ENCODE data around the gene PEX14. TPM values are rescaled to one million over a fixed set of nuclear protein-coding genes. Genes with fewer than 3 reads are reported as not detected.
"Not testable (repeated sequence)": the region's sequence is repeated elsewhere in the genome, so short reads cannot be mapped to it uniquely, and the experiment has no call there.

PEX14 gene
- total RNA-seq, 4 donors from 2014 or later, result 16.3 to 29.7 (median 26.2) TPM

GRCh38 chr1:10456048-10456447 is 18.7 kb upstream of the PEX14 start:
- Histone ChIP-seq H3K27me3 (no peaks in the 10 kb centered on the region), H3K36me3 (peaks cover 0 to 2% (median 0%) of the 10 kb centered on the region in 3 donors), H3K4me3 (no peak overlapping the region), H3K4me1 (peaks cover 0 to 4% (median 0%) of the 10 kb centered on the region in 4 donors), H3K9me3 (no peaks in the 10 kb centered on the region), H3K27ac (no peak overlapping the region)
- no peak for DNase-seq
- TF ChIP-seq POLR2A (IDR thresholded peaks at IDR 0.05), result no peak
- TF ChIP-seq, protein P1, sequence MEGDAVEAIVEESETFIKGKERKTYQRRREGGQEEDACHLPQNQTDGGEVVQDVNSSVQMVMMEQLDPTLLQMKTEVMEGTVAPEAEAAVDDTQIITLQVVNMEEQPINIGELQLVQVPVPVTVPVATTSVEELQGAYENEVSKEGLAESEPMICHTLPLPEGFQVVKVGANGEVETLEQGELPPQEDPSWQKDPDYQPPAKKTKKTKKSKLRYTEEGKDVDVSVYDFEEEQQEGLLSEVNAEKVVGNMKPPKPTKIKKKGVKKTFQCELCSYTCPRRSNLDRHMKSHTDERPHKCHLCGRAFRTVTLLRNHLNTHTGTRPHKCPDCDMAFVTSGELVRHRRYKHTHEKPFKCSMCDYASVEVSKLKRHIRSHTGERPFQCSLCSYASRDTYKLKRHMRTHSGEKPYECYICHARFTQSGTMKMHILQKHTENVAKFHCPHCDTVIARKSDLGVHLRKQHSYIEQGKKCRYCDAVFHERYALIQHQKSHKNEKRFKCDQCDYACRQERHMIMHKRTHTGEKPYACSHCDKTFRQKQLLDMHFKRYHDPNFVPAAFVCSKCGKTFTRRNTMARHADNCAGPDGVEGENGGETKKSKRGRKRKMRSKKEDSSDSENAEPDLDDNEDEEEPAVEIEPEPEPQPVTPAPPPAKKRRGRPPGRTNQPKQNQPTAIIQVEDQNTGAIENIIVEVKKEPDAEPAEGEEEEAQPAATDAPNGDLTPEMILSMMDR (IDR thresholded peaks at IDR 0.05), result no peak

DNA sequence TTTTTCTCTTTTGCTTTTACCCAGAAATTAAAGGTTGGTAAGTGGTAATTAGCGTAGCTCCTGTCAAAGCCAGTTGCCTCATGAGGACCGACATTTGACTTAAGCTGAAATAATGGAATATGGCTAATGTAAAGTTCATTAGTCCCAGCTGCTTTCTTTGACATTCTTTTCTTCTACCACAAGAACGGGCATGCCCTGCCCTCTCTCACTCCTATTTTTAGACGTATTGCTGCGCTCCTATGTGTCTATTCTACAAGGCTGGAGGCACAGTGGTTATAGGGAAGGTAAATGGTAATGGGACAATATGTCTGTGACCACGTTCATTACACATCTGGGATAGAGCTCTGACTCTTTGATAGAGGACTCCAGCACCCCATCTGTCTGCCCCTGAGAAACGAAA is 18.1 kb upstream of the PEX14 start:
- no peak overlapping the region for H3K27ac ChIP-seq
- H3K9me3 ChIP-seq, result no peaks in the 10 kb centered on the region
- H3K4me3 ChIP-seq, result no peak overlapping the region
- DNase-seq, result no peak
- no peak for TF ChIP-seq POLR2A (IDR thresholded peaks at IDR 0.05)
- TF ChIP-seq, protein P1 (IDR thresholded peaks at IDR 0.05), result no peak
- H3K4me1 ChIP-seq, result no peaks in the 10 kb centered on the region
- no peaks in the 10 kb centered on the region for H3K27me3 ChIP-seq
- H3K36me3 ChIP-seq, result peaks cover 0 to 8% (median 0%) of the 10 kb centered on the region in 3 donors

DNA sequence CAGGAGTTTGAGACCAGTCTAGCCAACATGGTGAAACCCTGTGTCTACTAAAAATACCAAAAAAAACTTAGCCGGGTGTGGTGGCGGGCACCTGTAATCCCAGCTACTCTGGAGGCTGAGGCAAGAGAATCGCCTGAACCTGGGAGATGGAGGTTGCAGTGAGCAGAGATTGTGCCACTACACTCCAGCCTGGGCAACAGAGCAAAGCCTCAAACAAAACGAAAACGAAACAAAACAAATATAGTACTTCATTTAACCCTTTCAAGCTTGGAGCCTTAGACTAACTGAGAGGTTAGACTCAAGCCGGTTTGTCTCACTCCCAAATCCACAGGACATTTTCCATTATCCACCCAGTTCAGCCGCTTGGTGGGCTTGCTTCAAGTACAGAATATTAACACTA is 17.3 kb upstream of the PEX14 start:
- not testable (repeated sequence) for H3K9me3 ChIP-seq, DNase-seq, H3K4me3 ChIP-seq, H3K27me3 ChIP-seq, H3K4me1 ChIP-seq, H3K27ac ChIP-seq
- H3K36me3 ChIP-seq, result peaks cover 0 to 16% (median 0%) of the 10 kb centered on the region in 3 donors

DNA sequence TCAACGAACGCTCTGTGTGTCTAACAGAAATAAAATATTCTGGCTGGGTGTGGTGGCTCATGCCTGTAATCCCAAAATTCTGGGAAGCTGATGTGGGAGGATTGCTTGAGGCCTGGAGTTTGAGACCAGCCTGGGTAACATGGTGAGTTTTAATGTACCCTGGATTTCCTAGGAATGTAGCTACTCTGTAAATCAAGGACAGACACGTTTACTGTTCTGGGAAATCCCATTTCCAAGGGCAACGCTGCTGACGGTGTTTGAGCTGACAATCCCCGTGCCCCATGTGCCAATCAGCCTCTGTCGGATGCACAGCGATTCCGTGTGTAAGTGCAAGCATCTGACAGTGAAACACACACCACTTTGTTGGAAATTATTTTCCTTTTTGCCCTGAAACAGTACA is 16.9 kb upstream of the PEX14 start:
- Histone ChIP-seq H3K27ac (no peak overlapping the region), H3K36me3 (peaks cover 0 to 21% (median 0%) of the 10 kb centered on the region in 3 donors), H3K9me3 (no peaks in the 10 kb centered on the region), H3K4me3 (no peak overlapping the region), H3K4me1 (no peaks in the 10 kb centered on the region), H3K27me3 (no peaks in the 10 kb centered on the region)
- no peak for DNase-seq
- no peak for TF ChIP-seq POLR2A (IDR thresholded peaks at IDR 0.05)
- TF ChIP-seq, protein P1 (IDR thresholded peaks at IDR 0.05), result no peak

GRCh38 chr1:10459184-10459583 is 15.6 kb upstream of the PEX14 start:
- H3K4me3 ChIP-seq, result no peak overlapping the region
- DNase-seq, result no peak
- TF ChIP-seq, protein P1 (IDR thresholded peaks at IDR 0.05), result no peak
- no peak for TF ChIP-seq POLR2A (IDR thresholded peaks at IDR 0.05)
- H3K27me3 ChIP-seq, result no peaks in the 10 kb centered on the region
- H3K36me3 ChIP-seq, result peaks cover 0 to 34% (median 0%) of the 10 kb centered on the region in 3 donors
- H3K27ac ChIP-seq, result no peak overlapping the region
- no peaks in the 10 kb centered on the region for H3K4me1 ChIP-seq
- H3K9me3 ChIP-seq, result no peaks in the 10 kb centered on the region

GRCh38 chr1:10467078-10467477 is 7.7 kb upstream of the PEX14 start:
- Histone ChIP-seq H3K27ac (no peak overlapping the region), H3K4me1 (peaks cover 0 to 8% (median 4%) of the 10 kb centered on the region in 4 donors), H3K27me3 (no peaks in the 10 kb centered on the region), H3K9me3 (no peaks in the 10 kb centered on the region), H3K4me3 (no peak overlapping the region), H3K36me3 (peaks cover 0 to 70% (median 0%) of the 10 kb centered on the region in 3 donors)
- TF ChIP-seq, protein P1 (IDR thresholded peaks at IDR 0.05), result no peak
- no peak for TF ChIP-seq POLR2A (IDR thresholded peaks at IDR 0.05)
- no peak for DNase-seq
